ENCODE results near the gene FABP1.

- no peak for TF ChIP-seq POLR2A (IDR thresholded peaks at IDR 0.05)
- TF ChIP-seq, protein P1, sequence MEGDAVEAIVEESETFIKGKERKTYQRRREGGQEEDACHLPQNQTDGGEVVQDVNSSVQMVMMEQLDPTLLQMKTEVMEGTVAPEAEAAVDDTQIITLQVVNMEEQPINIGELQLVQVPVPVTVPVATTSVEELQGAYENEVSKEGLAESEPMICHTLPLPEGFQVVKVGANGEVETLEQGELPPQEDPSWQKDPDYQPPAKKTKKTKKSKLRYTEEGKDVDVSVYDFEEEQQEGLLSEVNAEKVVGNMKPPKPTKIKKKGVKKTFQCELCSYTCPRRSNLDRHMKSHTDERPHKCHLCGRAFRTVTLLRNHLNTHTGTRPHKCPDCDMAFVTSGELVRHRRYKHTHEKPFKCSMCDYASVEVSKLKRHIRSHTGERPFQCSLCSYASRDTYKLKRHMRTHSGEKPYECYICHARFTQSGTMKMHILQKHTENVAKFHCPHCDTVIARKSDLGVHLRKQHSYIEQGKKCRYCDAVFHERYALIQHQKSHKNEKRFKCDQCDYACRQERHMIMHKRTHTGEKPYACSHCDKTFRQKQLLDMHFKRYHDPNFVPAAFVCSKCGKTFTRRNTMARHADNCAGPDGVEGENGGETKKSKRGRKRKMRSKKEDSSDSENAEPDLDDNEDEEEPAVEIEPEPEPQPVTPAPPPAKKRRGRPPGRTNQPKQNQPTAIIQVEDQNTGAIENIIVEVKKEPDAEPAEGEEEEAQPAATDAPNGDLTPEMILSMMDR (IDR thresholded peaks at IDR 0.05 in 4 of 5, conservative IDR thresholded peaks at IDR 0.05 in 1 of 5), result no peak
Measured at GRCh38 chr2:88125344-88125923, 2.4 kb downstream of the FABP1 start.
